ENCODE results near the gene PTPN1. TPM values are rescaled to one million over a fixed set of nuclear protein-coding genes. Genes with fewer than 3 reads are reported as not detected.

The PTPN1 gene
- total and polyA plus RNA-seq, 10 of the 15 experiments (the other 5 are each of a cell fraction or from before 2014, with no cell fraction given) = 15.9 to 74.7 (median 43.9) TPM

DNA sequence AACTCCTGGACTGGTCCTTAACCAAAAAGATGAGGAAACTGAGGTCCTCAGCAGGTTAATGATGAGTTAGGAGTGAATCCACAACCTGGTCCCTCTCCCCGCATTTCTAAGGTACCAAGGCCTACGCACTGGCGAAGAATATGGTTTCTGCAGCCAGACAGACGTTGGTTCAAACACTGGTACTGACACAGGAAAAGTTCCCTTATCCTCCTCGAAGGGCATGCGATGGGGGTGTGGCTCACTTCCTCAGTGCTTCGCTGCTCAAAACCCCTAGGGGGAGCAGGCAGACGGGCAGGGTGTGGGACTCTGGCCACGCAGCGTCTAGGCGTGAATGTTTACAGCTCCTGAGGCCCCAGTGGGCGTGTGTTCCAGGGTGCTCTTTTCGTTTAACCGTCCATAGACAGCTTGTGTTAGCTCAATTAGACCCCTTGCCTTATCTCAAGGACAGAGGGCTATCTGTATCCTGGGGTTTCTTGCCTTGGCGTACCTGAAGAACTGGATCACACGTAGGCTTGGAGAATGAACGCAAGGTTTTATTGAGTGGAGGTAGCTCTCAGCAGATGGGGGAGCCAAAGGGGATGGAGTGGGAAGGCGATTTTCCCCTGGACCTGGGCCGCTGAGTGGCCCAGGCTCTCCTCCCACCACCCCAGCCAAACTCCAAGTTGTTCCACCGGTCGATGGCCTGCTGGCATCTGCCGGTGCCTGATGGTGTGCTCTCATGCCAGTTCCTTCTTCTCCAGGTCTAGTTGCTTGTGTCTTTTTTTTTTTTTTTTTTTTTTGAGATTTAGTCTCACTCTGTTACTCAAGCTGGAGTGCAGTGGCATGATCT lies 31.8 kb upstream of the PTPN1 start:
- WGBS (ENCODE audit: insufficient coverage, insufficient replicate concordance, low lambda C conversion rate, missing lambda C conversion rate) = 31% methylated on average over 22 of the region's 22 CpGs
- ChIA-PET POLR2A (interaction anchor here (0.6 to 1.2 kb wide), 5 partner anchors 15 to 407 kb away, joined by 3 to 8 read pairs (median 4); no protein-coding TSS in a partner anchor), RAD21 (ENCODE audit: unreplicated experiment) (interaction anchor here (0.8 to 1.5 kb wide), 8 partner anchors 35 to 107 kb away, joined by 3 to 9 read pairs (median 5); no protein-coding TSS in a partner anchor), CTCF (interaction anchor here (0.6 to 4.1 kb wide), 17 partner anchors 10 to 372 kb away, joined by 3 to 26 read pairs (median 5); no protein-coding TSS in a partner anchor), SMC1A (ENCODE audit: uncharacterized antibody, unreplicated experiment) (interaction anchor here (0.7 to 95.1 kb wide), 4 partner anchors 22 to 110 kb away, joined by 3 to 2799 read pairs (median 4); partner anchors contain the start of gene PTPN1)
- ATAC-seq = peak; percentile 99
- Histone ChIP-seq H3K9me3 (replicated peaks; ENCODE audit: control insufficient read depth, insufficient read depth, low read length) (no peaks in the 10 kb centered on the region), H2AFZ (ENCODE audit: control insufficient read depth, low read depth, low read length) (peak overlapping the region; percentile 64), H3K79me2 (ENCODE audit: control insufficient read depth, insufficient read depth, low read length) (no peaks in the 10 kb centered on the region), H3K4me3 (no peak overlapping the region), H4K20me1 (ENCODE audit: control insufficient read depth, insufficient read depth) (no peaks in the 10 kb centered on the region), H3K4me2 (ENCODE audit: control insufficient read depth, insufficient read depth) (peak overlapping the region; percentile 66), H3K4me1 (ENCODE audit: control insufficient read depth, insufficient read depth, low read length) (peaks cover 21% of the 10 kb centered on the region), H3K9ac (ENCODE audit: control insufficient read depth, insufficient read depth, low read length) (no peak overlapping the region), H3K27ac (ENCODE audit: control insufficient read depth, insufficient read depth) (no peak overlapping the region), H3K36me3 (ENCODE audit: control insufficient read depth in 2 of 2, insufficient read depth in 2 of 2, low read length in 1 of 2) (no peaks in the 10 kb centered on the region), H3K27me3 (replicated peaks in 1 of 2; ENCODE audit: control insufficient read depth in 2 of 2, insufficient read depth in 2 of 2, low read length in 1 of 2) (no peaks in the 10 kb centered on the region)
- no TSS peak for BruUV-seq (replicated peaks)
- peak; percentile 70 for FAIRE-seq
- in situ Hi-C loops (cut with MboI) (no loop called here), intact Hi-C loops (cut with micrococcal nuclease; ENCODE audit: unreplicated experiment) (loop anchor here (2.0 to 5.0 kb wide), 3 partner anchors 36 to 159 kb away; no protein-coding TSS in a partner anchor)
- no peak for DNase-seq (ENCODE audit: low read depth, low spot score)
- TF ChIP-seq SPI1 (IDR thresholded peaks at IDR 0.05; ENCODE audit: borderline replicate concordance, insufficient read depth, low read depth, low read length) (peak; percentile 75), HDGF (IDR thresholded peaks at IDR 0.05) (no peak), DPF2 (IDR thresholded peaks at IDR 0.05) (no peak), SMARCA5 (IDR thresholded peaks at IDR 0.05) (0 out of 2 replicates have a peak, but pooled peaks have one; percentile 59), YY1 (IDR thresholded peaks at IDR 0.05; ENCODE audit: low read depth, low read length) (peak; percentile 43; the same call in 1 of the 2 replicates), ZNF384 (IDR thresholded peaks at IDR 0.05; ENCODE audit: borderline replicate concordance, low read depth, low read length) (no peak), IKZF1 (conservative IDR thresholded peaks at IDR 0.05) (0 out of 2 replicates have a peak, but pooled peaks have one; percentile 30), EGR1 (IDR thresholded peaks at IDR 0.05; ENCODE audit: borderline replicate concordance in 1 of 2, low read depth in 2 of 2, low read length in 2 of 2) (no peak), SMC3 (IDR thresholded peaks at IDR 0.05; ENCODE audit: borderline replicate concordance, low read length) (peak; percentile 62), RUNX3 (IDR thresholded peaks at IDR 0.05; ENCODE audit: low read length) (0 out of 2 replicates have a peak, but pooled peaks have one; percentile 2), BHLHE40 (IDR thresholded peaks at IDR 0.05; ENCODE audit: borderline replicate concordance in 1 of 2, low read depth in 2 of 2, low read length in 1 of 2) (peak in 1 of 2 experiments; percentile 27; a peak in 1 of 4 replicates), POU2F2 (IDR thresholded peaks at IDR 0.05; ENCODE audit: borderline replicate concordance, low read depth, low read length) (no peak)
- TF ChIP-seq, protein P1, sequence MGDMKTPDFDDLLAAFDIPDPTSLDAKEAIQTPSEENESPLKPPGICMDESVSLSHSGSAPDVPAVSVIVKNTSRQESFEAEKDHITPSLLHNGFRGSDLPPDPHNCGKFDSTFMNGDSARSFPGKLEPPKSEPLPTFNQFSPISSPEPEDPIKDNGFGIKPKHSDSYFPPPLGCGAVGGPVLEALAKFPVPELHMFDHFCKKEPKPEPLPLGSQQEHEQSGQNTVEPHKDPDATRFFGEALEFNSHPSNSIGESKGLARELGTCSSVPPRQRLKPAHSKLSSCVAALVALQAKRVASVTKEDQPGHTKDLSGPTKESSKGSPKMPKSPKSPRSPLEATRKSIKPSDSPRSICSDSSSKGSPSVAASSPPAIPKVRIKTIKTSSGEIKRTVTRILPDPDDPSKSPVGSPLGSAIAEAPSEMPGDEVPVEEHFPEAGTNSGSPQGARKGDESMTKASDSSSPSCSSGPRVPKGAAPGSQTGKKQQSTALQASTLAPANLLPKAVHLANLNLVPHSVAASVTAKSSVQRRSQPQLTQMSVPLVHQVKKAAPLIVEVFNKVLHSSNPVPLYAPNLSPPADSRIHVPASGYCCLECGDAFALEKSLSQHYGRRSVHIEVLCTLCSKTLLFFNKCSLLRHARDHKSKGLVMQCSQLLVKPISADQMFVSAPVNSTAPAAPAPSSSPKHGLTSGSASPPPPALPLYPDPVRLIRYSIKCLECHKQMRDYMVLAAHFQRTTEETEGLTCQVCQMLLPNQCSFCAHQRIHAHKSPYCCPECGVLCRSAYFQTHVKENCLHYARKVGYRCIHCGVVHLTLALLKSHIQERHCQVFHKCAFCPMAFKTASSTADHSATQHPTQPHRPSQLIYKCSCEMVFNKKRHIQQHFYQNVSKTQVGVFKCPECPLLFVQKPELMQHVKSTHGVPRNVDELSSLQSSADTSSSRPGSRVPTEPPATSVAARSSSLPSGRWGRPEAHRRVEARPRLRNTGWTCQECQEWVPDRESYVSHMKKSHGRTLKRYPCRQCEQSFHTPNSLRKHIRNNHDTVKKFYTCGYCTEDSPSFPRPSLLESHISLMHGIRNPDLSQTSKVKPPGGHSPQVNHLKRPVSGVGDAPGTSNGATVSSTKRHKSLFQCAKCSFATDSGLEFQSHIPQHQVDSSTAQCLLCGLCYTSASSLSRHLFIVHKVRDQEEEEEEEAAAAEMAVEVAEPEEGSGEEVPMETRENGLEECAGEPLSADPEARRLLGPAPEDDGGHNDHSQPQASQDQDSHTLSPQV (IDR thresholded peaks at IDR 0.05) = peak; percentile 8; the same call in 1 of the 2 replicates
- TF ChIP-seq, protein P2, sequence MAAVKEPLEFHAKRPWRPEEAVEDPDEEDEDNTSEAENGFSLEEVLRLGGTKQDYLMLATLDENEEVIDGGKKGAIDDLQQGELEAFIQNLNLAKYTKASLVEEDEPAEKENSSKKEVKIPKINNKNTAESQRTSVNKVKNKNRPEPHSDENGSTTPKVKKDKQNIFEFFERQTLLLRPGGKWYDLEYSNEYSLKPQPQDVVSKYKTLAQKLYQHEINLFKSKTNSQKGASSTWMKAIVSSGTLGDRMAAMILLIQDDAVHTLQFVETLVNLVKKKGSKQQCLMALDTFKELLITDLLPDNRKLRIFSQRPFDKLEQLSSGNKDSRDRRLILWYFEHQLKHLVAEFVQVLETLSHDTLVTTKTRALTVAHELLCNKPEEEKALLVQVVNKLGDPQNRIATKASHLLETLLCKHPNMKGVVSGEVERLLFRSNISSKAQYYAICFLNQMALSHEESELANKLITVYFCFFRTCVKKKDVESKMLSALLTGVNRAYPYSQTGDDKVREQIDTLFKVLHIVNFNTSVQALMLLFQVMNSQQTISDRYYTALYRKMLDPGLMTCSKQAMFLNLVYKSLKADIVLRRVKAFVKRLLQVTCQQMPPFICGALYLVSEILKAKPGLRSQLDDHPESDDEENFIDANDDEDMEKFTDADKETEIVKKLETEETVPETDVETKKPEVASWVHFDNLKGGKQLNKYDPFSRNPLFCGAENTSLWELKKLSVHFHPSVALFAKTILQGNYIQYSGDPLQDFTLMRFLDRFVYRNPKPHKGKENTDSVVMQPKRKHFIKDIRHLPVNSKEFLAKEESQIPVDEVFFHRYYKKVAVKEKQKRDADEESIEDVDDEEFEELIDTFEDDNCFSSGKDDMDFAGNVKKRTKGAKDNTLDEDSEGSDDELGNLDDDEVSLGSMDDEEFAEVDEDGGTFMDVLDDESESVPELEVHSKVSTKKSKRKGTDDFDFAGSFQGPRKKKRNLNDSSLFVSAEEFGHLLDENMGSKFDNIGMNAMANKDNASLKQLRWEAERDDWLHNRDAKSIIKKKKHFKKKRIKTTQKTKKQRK (IDR thresholded peaks at IDR 0.05; ENCODE audit: low read depth, low read length) = no peak

Data from GM12878 (cell line).